IPS-NIHi7 (cell line): ENCODE measurements around the gene ANKS3.
A peak's percentile ranks its signal among the peaks of the same experiment; 100 is the strongest.
"Not testable (repeated sequence)": the region's sequence is repeated elsewhere in the genome, so short reads cannot be mapped to it uniquely, and the experiment has no call there.

ENCODE experiments used
- DNase-seq: peaks from one replicate; pipeline ENCODE4 v3.0.0; 2012; ENCODE audit warnings: mixed read lengths; ENCODE audit errors: extremely low spot score

The ANKS3 gene

DNA sequence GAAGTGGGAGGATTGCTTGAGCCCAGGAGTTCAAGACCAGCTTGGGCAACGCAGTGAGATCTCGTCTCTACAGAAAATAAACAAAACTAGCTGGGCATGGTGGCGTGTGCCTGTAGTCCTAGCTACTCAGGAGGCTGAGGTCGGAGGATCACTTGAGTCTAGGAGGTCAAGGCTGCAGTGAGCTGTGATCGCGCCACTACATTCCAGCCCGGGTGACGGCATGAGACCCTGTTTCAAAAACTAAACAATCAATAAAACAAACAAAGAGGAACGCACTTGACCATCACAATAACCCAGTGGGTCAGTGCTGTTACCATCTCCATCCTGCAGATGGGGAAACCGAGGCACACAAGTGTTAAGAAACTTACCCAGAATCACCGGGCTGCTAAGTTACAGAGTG, 19.2 kb upstream of the ANKS3 start:
- no peak for DNase-seq

DNA sequence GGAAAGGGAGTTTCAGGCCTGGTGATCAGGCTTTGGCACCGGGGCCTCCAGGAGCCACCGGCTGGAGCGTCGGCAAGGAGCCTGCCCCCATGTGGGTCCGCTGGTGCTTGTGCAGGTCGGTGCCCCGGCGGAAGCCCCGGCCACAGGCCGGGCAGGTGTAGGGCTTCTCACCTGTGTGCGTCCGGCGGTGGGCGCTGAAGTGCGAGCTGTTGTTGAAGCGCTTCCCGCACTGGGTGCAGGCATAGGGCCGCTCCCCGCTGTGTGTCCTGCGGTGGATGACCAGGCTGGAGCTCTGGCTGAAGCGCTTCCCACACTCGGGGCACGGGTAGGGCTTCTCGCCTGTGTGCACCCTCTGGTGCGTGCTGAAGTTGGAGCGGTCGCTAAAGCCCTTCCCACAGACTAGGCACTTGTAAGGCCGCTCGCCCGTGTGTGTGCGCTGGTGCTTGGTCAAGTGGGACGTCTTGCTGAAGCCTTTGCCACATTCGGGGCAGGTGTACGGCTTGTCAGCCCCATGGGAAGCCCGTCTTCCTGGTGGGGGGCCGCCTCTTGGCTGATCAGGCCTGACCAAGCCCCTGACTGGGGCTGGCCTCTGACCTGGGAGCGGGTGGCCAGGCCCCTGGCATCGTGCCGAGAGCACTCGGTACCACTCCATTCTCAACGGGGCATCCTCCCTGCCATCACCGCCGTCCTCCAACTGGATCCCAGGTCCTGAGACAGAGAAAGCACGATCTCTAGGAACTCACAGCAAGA, 18.5 kb upstream of the ANKS3 start:
- DNase-seq: no peak

DNA sequence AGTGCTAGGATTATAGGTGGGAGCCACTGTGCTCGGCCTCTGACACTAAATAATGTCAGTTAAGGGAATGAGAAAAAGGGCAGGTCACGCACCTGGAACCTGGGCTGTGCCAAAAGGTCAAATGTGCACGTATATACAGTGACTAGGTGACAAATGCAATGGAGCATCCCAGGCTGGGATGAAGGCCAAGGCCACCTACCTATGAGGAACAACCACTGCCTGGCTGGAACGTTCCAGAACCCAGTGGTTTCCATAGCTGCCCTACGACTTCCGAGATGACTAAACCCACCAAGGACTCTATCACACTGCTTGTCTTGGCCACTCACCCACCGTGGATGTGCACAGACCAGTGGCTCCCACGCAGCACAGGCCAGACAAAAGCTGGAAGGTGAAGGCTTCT, 16.8 kb upstream of the ANKS3 start:
- DNase-seq: no peak

DNA sequence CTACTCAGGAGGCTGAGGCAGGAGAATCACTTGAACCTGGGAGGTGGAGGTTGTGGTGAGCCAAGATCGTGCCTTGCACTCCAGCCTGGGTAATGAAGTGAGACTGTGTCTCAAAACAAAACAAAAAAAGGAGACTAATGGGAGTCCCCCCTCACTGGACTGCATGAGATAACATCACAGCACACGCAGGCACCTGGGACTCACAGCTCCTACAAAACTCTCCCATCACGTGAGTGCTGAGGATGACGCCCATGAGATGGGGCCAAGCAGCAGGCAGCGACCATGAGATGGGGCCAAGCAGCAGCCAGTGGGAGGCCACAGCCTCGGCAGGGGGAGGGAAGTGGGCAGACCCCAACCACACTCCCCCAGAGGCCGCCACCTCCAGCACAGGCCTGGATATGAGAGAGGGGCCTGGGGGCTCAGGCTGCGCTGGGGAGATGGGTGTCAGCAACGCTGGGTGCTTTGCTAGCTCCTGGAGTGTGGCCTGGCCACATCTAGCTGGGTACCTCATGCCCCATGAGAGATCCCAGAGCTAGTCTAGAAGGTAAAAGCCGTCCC, 15.7 kb upstream of the ANKS3 start:
- DNase-seq: no peak

DNA sequence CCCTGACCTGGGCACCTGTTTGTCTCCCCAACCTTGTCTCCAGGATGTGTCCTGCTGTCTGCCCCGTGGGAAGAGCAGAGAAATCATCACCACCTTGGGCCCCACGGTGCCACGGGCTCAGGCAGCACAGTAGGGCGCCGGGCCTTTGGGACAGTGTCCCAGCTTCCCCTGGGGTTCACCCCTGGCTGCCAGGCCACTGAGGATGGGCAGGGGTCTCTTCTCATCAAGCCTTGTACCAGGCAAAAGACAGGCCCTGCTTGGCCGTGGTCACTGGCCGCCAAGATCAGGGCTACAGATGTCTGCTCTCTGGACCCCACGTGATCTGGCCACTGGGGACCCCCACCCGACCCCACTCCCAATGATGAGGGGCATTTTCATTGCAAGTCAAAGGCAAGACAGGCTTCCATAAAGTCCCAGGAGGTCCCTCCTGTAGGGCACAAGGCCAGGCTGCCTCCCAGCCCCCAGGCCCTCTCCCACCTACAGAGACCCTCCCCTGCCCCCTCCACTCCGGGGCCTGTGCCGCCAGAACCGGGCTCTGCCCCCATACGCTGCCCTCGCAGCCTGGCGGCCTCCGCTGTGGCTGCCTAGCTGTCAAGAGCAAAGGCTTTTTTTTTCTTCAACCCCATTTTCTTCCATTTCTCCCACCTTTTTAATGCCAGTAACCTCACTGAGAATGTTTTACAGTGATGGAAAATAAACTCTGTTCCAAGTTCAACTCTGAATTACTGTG, 14.8 kb upstream of the ANKS3 start:
- DNase-seq: no peak

DNA sequence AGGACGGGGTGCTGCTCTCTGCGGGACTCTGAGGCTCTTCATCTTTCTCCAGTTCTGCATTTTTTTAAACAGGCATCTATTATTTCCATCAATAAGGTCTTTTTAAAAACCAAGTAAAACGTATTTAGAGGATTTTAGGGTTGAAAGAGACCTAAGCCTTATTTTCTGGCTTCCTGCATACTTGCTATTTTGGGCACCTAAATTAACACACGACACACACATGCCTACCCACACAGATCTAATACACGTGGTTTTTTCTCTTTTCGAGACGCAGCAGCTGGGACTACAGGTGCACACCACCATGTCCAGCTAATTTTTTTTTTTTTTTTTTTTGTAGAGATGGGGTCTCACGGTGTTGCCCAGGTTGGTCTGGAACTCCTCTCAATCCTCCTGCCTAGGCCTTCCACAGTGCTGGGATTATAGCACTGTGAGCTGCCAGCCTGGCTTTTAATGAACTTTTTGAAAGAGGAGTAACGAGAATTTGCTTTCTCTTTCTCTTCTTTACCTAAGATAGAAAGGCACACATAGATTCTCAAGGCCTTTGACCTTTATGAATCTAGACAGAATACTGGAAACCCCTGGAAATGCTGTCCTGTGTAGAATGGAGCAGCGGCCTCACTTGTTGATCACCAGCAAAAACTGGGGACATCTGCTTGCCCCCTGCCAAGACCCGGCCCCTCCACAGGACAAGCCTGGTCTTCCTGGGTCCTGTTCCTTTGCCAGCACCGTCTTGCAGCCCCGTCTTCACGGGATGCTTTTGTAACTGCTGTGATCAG, 14.0 kb upstream of the ANKS3 start:
- no peak for DNase-seq

DNA sequence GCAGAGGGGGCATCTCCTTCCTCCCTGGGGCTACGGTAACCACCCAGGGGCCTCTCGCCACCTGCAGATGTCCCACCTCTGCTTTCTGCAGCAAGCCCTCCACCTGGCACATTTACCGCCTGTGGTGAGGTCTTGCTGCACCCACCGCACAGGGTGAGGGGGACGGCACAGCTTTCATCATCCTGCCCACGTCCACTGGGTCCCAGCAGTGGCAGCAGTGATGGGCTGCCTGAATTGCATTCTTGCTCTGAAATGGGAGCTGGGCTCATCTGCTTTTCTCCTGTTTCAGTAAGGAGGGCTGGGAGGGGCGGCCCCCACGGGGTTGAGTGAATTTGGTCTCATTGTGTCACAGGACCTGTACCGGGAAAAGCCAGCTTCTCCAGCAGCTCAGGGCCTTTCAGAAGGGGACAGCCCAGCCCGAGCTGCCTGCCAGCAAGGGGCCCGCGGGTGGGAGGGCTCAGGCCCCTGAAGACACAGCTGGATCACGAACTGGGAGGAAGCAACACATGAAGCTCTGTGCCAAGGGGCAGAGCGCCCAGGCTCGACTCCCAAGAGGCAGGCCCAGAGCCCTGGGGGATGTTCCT, 13.0 kb upstream of the ANKS3 start:
- no peak for DNase-seq

DNA sequence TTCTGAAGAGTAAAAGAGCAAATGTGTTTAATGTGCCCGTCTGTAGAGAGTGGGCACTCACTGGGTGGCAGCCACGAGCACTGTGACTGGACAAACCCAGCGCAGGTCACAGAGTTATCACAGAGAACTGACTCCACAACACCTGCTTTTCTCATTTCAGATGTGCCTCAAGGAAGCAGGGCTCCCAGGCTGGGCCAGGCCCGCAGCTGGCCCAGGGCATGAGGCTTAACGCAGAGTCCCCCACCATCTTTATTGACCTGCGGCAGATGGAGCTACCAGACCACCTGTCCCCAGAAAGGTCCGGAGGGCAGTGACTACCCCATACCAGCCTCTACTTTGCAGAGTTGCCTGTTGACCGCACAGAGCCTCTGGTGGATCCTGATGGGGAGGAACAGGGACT, 12.1 kb upstream of the ANKS3 start:
- DNase-seq: no peak

DNA sequence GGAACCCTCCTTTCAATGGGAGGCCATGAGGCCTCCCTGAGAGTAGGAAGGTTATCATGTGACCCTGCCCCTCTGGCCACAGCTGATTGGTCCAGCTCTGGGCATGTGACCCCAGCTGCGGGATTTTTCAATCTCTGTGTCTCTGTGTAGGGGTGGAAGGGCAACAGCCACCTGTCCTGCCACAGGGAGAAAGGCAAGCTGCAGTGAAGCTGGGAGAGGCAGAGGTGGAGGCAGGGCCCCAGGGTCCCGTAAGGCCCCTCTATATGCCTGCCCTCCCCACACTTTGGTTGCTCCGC, 11.2 kb upstream of the ANKS3 start:
- DNase-seq: peak; percentile 44

DNA sequence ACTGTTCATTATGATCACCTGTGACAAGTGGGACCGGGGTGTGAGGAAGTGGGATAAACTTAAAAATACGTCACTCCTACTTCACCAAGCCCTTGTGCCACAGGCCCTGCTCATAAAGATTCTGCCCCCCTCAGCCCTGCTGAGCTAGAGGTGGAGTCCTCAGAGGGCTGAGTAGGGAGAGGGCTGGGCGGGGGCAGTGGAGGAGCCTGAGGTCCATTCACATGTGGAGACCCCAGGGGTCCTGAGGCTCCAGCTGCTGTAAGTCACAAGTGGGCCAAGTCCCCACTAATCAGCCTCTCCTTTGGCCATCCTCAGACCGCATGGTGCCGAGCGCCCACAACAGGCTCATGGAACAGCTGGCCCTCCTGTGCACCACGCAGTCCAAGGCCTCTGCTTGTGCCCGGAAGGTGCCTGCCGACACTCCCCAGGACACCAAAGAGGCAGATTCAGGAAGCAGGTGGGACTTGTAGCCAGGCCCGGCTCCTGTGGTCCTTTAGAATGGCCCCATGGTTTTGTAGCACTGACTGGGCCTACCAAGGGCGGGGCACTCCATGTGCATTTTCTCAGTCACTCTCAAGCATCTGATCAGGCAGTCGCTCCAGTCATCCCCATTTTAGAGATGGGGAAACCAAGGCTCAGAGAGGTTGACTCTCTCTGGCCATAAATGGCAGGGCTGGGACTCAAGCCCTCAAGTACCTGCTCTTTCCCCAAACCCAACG, 10.6 kb upstream of the ANKS3 start:
- DNase-seq: no peak

DNA sequence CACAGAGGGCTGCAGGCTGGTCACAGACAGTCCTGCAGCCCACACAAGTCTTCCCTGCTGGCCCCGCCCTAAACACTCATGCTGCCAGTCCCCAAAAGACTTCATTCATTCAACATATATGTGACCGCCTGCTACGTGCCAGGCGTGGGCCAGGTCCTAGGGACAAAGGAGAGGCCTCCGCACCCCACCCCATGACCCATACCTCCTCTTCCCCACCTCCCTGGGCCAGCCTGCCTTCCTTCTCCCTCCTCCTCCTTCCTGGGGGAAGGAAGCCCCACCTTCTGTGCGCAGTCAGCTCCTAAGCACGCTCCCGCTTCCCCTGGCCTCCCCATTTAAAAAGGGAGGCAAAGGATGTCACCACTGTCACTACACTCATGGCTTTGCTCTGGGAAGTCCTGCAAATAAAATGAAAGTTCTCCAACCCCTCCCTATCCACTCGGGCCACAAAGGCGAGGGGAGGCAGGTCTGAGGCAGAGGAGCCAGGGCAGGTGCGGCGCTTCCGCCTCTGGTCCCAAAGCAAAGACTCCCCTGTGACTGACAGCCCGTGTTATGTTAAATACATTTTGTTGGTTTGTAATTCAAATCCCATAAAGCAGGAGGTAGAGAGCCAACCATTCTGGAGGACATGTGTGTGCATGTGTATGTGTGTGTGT, 9.3 kb upstream of the ANKS3 start:
- no peak for DNase-seq

DNA sequence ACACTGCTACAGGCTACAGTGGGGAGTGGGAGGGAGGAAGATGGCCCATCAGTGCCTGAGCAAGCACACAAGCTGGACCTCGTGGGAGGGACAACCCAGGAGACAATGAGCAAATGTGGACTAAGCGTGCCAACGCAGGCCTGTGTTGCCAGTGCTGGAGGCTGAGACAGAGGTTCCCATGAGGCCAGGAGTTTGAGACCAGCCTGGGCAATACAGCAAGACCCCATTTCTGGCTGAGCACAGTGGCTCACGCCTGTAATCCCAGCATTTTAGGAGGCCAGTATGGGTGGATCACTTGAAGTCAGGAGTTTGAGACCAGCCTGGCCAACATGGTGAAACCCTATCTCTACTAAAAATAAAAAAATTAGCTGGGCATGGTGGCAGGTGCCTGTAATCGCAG, 4.3 kb upstream of the ANKS3 start:
- not testable (repeated sequence) for DNase-seq

DNA sequence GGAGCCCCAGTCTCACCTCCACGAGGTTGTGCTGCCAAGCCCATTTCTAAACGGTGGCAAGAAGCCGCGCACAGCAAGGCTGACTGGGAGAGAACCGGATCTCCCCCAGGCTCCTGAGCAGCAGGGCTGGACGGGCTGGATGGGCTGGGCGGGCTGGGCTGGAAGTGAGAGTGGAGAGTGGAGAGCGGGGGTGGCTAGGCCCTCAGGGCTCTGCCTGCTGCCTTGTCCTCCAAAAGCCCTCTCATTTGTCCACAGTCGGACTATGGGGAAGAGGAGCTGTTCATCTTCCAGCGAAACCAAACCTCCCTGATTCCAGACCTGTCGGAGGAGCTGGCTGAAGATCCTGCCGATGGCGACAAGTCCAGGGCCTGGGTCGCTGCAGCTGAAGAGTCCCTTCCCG, 3.5 kb upstream of the ANKS3 start:
- no peak for DNase-seq

DNA sequence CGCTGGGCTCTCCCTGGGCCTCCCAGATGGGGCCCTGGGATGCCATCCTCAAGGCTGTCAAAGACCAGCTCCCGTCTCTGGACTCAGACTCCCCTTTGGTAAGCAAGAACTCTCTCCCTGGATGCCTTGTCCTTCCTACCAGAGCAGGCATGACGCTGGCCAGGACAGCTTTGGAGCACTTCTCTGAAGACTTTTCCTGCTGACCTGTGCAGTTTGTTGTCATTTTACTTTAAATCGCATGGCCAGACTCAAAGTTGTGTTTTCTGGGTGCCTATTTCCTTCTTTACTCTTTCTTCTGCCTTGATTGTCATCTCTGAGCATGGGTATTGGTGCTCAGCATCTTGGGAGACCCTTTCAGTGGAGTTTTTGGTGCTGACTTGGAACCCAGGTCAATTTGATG, 2.5 kb upstream of the ANKS3 start:
- DNase-seq: no peak

DNA sequence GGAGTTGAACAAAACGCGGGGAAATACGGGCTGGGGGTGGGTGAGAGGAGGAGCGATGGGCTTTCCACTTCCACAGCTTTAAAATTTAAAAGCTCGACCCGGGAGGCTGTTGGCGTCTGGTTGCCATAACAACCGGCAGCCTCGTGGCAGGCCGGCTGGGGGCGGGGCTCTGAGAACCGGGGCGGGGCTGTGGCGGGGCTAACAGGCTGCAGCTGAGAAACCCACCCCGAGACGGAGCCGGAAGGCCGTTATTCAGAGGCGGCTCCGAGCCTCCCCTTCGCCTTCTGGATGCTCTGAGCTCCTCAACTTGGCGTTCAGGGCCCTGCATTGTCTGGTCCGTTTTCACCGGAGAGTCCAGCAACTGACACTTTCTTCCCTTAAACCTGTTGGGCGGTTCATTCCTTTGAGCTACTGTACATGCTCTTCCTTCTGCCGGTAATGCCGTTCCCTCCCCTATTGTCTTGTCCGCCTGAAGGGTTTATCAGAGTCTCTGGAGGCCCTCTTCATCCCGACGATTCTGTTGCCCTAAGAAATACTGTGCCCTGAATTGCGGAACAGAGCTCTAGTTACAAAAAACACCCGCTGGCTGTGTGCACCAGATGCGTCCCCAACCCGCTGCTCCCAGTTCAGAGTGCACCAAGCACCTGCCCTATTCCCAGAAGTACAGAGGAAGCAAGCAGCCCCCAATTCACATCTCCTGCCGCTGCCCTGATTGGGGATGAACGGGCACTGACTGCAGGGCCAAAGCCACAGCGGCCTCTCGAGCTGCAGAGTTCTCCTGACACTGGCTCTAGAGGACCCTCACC, 862 bp upstream of the ANKS3 start:
- peak; percentile 94 for DNase-seq

DNA sequence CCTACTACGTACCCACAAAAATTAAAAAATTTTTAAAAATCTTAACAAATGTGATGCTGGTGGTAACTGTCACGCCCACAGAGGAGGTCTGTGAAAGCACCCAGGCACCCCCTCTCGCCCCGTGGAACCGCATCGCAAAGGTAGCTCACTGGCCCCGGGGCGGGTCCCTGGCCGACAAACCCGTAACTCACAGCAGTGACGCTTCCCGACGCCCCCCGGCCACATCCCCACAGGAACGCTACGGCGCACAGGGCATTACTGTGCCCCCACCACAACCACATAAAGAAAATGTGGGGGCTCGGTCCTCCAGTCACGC, 366 bp downstream of the ANKS3 start:
- DNase-seq: peak; percentile 45

DNA sequence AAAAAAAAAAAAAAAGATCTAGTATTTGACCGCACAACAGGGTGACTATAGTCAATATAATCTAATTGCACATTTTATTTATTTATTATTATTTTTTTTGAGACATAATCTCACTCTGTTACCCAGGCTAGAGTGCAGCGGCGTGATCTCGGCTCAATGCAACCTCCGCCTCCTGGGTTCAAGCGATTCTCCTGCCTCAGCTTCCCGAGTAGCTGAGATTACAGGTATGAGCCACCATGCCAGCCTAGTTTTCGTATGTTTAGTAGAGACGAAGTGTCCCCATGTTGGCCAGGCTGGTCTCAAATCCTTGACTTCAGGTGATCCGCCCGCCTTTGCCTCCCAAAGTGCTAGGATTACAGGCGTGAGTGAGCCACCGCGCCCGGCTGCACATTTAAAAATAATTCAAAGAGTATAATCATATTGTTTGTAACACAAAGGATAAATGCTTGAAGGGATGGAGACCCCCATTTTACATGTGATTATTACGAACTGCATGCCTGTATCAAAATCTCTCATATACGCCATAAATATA, 794 bp downstream of the ANKS3 start:
- DNase-seq: no peak

DNA sequence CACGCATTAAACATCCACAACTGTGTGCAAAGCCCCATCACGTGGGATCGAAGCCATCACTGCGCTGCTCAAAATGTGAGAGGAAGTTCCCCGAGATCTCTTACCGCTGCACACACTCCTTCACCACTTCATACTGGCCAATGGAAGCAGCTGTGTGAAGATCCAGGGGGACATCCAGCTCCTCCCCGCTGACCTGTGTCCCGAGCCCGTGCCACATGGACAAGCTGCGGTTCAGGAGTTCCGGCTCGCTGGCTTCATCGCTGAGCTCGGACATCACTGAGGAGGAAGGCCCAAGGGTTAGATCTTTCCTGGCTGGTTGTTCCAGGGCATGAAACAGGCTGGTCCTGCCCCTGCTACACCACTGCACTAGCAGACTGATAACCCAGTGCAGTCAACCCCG, 4.2 kb downstream of the ANKS3 start:
- no peak for DNase-seq

DNA sequence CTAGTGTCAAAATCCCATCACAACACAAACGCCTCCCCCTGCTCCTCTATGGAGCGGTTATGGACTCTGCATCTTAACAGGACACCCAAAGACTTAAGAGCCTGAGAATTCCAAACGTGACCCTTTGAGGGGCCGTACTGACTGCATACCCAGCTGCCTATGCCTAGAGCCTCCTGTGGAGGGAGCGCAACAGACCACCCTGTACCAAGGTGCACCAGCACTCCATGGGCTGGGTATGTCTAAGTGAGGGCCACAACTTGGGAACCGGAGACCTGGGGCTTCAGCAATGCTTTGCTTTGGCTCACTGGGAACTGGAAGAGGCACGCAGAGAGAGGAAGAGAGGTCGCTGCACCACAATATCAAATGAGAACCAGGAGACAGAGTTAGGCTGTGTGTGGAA, 5.4 kb downstream of the ANKS3 start:
- DNase-seq: no peak

DNA sequence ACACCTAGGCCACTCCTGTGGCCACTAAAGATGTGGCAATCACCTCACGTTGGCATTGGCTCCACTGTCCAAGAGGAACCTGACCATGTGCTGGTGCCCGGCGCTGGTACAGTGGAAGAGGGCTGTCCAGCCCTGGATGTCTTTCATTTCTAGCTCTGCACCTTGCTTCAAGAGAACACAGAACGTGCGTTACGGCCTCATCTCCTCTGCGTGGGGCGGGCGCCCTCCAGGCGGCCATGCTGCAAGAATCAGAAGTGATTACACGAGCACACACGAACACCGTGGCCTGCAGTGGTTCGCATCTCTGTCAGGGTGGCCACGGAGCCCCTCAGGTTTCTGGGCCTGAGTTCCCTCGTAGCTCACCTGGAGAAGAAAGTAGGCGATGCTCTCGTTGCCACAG, 7.5 kb downstream of the ANKS3 start:
- no peak for DNase-seq
